Suprapubic skin (tissue), 4 donors: ENCODE results near the gene FAM174B. TPM values are rescaled to one million over a fixed set of nuclear protein-coding genes. Genes with fewer than 3 reads are reported as not detected.
A peak's percentile ranks its signal among the peaks of the same experiment; 100 is the strongest.

Source experiments
- DNase-seq, 2 donors: peaks; one replicate each; pipeline ENCODE4 v3.0.0-alpha.2; 2019; ENCODE audit warnings: low spot score in 2 of 2
- H3K27ac ChIP-seq: fragments of 200-600 bp; sonication (generic); one replicate; pipeline ENCODE4 v1.5.1; 2019
- H3K27me3 ChIP-seq: fragments of 200-600 bp; sonication (generic); one replicate; pipeline ENCODE4 v1.5.1; 2019
- H3K36me3 ChIP-seq: fragments of 200-600 bp; sonication (generic); one replicate; pipeline ENCODE4 v1.5.1; 2019
- H3K4me1 ChIP-seq: fragments of 200-600 bp; sonication (generic); one replicate; pipeline ENCODE4 v1.5.1; 2019
- H3K4me3 ChIP-seq: fragments of 200-600 bp; sonication (generic); one replicate; pipeline ENCODE4 v1.5.1; 2019; ENCODE audit warnings: mild to moderate bottlenecking
- H3K9me3 ChIP-seq: fragments of 200-600 bp; sonication (generic); one replicate; pipeline ENCODE4 v1.5.1; 2019
- EP300 ChIP-seq: sonication (generic); formaldehyde crosslinking; IDR thresholded peaks from one replicate; pipeline ENCODE4 v1.6.1; 2017; ENCODE audit warnings: antibody characterized with exemption
- POLR2A ChIP-seq, 2 donors: fragments of 450-650 bp; IDR thresholded peaks; one replicate each; pipeline ENCODE4 v1.6.1; 2017; ENCODE audit warnings: antibody characterized with exemption in 2 of 2, mild to moderate bottlenecking in 2 of 2, moderate library complexity in 2 of 2
- POLR2AphosphoS5 ChIP-seq, 3 donors: sonication (generic); formaldehyde crosslinking; IDR thresholded peaks; one replicate each; pipeline ENCODE4 v1.6.1; 2017; ENCODE audit warnings: antibody characterized with exemption in 3 of 3
- WGBS: methylation state at CpG from one replicate; pipeline ENCODE4 v1.1.5; 2018; 5-methylcytosine and 5-hydroxymethylcytosine counted together
- total RNA-seq, 4 donors: library from RNA; depleted of rRNA; stranded (reverse); fragments of >200 nt; gene quantifications; one replicate each; pipeline ENCODE4 v1.1.0, GENCODE V29; 2016
- TF ChIP-seq, protein P1 (sequence below), 2 donors: fragments of 200-600 bp in 1 of 2; fragments of 450-650 bp in 1 of 2; sonication (generic) in 1 of 2; IDR thresholded peaks; one replicate each; pipeline ENCODE4 v1.5.1; 2016 to 2019; ENCODE audit warnings: antibody characterized with exemption in 2 of 2, mild to moderate bottlenecking in 1 of 2, moderate library complexity in 1 of 2

FAM174B gene
- total RNA-seq, 4 donors from 2014 or later, result 6.2 to 24.0 (median 18.3) TPM

- no peak overlapping the region for H3K27ac ChIP-seq
- H3K4me1 ChIP-seq, result no peaks in the 10 kb centered on the region
- H3K36me3 ChIP-seq, result no peaks in the 10 kb centered on the region
- DNase-seq, result peak in 1 of 2 donors; percentile 35
- H3K4me3 ChIP-seq, result no peak overlapping the region
- H3K9me3 ChIP-seq, result no peaks in the 10 kb centered on the region
- TF ChIP-seq, protein P1, sequence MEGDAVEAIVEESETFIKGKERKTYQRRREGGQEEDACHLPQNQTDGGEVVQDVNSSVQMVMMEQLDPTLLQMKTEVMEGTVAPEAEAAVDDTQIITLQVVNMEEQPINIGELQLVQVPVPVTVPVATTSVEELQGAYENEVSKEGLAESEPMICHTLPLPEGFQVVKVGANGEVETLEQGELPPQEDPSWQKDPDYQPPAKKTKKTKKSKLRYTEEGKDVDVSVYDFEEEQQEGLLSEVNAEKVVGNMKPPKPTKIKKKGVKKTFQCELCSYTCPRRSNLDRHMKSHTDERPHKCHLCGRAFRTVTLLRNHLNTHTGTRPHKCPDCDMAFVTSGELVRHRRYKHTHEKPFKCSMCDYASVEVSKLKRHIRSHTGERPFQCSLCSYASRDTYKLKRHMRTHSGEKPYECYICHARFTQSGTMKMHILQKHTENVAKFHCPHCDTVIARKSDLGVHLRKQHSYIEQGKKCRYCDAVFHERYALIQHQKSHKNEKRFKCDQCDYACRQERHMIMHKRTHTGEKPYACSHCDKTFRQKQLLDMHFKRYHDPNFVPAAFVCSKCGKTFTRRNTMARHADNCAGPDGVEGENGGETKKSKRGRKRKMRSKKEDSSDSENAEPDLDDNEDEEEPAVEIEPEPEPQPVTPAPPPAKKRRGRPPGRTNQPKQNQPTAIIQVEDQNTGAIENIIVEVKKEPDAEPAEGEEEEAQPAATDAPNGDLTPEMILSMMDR (IDR thresholded peaks at IDR 0.05), result no peak
- TF ChIP-seq EP300 (no peak), POLR2A (IDR thresholded peaks at IDR 0.05) (no peak), POLR2AphosphoS5 (IDR thresholded peaks at IDR 0.05) (no peak)
- 90% methylated on average over 11 of the region's 11 CpGs for WGBS
- no peaks in the 10 kb centered on the region for H3K27me3 ChIP-seq
Measured at GRCh38 chr15:92631721-92632120, 23.9 kb downstream of the FAM174B start.

DNA sequence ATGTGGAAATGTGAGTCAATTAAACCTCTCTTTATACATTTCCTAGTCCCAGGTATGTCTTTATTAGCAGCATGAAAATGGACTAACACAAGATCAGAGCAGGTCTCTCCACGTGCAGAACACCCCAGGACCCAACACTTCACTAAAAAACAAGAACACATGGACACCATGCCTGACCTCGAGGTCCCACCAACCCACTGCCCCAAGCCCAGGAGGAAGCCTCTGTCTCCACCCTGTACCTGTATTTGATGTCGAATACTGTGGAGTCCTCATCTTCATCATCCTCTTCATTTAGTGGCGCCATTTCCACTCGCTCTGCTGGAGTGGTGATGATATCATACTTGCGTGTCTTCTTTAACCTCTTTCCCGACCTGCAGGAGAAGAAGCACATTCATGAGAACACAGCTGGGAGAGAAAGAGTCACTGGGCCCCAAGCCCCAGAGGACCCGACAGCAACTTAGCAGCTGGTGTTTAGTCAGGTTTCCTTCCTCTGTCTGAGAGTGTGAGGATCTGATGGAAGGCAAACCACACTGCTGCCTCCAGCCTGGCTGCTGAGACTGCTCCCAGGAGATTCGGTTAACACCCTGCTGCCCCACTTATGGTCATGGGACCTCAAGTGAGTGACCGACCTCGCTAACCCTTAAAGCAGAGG lies 25.5 kb downstream of the FAM174B start:
- H3K9me3 ChIP-seq, result no peaks in the 10 kb centered on the region
- no peaks in the 10 kb centered on the region for H3K36me3 ChIP-seq
- no peak for DNase-seq
- 84% methylated on average over 11 of the region's 11 CpGs for WGBS
- H3K27ac ChIP-seq, result no peak overlapping the region
- no peak for TF ChIP-seq POLR2A (IDR thresholded peaks at IDR 0.05)
- TF ChIP-seq EP300, result no peak
- TF ChIP-seq POLR2AphosphoS5 (IDR thresholded peaks at IDR 0.05), result no peak
- TF ChIP-seq, protein P1 (IDR thresholded peaks at IDR 0.05), result no peak
- H3K4me1 ChIP-seq, result peaks cover 7% of the 10 kb centered on the region
- H3K4me3 ChIP-seq, result no peak overlapping the region
- H3K27me3 ChIP-seq, result no peaks in the 10 kb centered on the region

DNA sequence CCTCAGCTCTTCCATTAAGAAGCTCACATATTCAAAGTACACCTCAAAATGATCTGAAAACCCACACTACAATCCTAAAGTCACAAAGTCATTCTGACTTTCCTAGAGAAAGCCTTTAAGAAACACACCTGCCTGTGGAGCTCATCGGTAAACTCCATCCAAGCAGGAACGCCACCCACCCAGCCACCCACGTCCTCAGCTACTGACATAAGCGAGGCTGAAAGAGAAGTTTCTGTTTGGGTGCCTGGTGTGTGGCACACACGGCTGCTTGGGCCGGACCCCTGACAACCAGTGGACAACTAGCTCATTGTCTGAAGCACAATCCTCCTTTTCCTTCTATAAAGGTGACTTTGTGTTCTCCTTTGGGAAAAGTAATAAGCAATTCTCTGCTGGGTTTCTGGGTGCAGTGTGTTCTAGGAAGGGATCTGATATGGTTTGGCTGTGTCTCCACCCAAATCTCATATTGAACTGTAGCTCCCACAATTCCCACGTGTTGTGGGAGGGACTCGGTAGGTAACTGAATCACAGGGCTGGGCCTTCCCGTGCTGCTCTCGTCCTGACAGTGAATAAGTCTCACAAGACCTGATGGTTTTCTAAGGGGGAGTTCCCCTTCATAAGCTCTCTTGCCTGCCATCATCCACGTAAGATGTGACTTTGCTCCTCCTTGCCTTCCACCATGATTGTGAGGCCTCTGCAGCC lies 26.1 kb downstream of the FAM174B start:
- WGBS, result 87% methylated on average over 11 of the region's 11 CpGs
- Histone ChIP-seq H3K4me1 (peaks cover 13% of the 10 kb centered on the region), H3K27ac (no peak overlapping the region), H3K27me3 (no peaks in the 10 kb centered on the region), H3K9me3 (no peaks in the 10 kb centered on the region), H3K36me3 (no peaks in the 10 kb centered on the region), H3K4me3 (no peak overlapping the region)
- no peak for DNase-seq
- TF ChIP-seq POLR2AphosphoS5 (IDR thresholded peaks at IDR 0.05), result no peak
- TF ChIP-seq, protein P1 (IDR thresholded peaks at IDR 0.05), result no peak
- TF ChIP-seq EP300, result no peak
- no peak for TF ChIP-seq POLR2A (IDR thresholded peaks at IDR 0.05)

GRCh38 chr15:92627014-92627413 lies 28.6 kb downstream of the FAM174B start:
- peaks cover 22% of the 10 kb centered on the region for H3K4me1 ChIP-seq
- no peaks in the 10 kb centered on the region for H3K27me3 ChIP-seq
- no peaks in the 10 kb centered on the region for H3K36me3 ChIP-seq
- no peak for DNase-seq
- TF ChIP-seq POLR2A (IDR thresholded peaks at IDR 0.05) (no peak), POLR2AphosphoS5 (IDR thresholded peaks at IDR 0.05) (no peak), EP300 (no peak)
- TF ChIP-seq, protein P1 (IDR thresholded peaks at IDR 0.05), result no peak
- no peak overlapping the region for H3K4me3 ChIP-seq
- H3K9me3 ChIP-seq, result no peaks in the 10 kb centered on the region
- no peak overlapping the region for H3K27ac ChIP-seq
- 96% methylated on average over 11 of the region's 11 CpGs for WGBS

DNA sequence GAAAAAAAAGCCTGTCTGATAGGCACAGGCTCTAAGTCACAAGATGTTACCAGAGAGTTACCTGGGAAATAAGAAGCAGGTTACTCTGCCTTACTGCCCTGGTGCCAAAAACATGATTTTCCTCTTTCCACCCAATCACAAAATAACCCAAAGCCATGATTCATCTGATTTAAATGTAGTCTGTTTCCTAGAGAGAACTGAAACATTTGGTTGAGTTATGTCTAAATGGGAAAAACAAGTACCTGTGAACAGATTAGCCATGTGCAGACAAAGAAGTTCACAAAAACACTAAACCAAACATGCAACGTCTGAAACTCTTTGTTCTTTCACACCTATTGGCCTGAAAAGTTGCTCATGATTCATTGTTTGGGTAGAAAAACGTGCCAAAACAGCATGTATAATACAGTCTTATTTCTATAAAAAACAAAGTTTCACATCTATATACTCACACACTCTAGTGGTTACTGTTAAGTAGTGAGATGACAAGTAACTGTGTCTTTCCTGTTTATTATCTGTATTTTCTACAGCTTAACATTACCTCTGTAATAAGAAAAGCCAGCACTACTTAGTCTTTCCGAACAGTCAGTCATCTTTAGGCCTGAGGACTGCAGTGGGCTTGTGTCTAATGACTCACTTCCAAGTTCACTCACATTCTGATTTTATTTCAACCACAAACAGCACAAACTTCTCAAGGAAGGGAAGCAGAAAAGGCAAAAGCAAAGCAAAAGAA lies 30.2 kb downstream of the FAM174B start:
- DNase-seq, result no peak
- 46% methylated on average over 3 of the region's 3 CpGs for WGBS
- H3K27ac ChIP-seq, result peak overlapping the region; percentile 66
- TF ChIP-seq POLR2A (IDR thresholded peaks at IDR 0.05) (no peak), POLR2AphosphoS5 (IDR thresholded peaks at IDR 0.05) (no peak), EP300 (no peak)
- no peak overlapping the region for H3K4me3 ChIP-seq
- H3K4me1 ChIP-seq, result peaks cover 22% of the 10 kb centered on the region
- H3K36me3 ChIP-seq, result no peaks in the 10 kb centered on the region
- no peaks in the 10 kb centered on the region for H3K27me3 ChIP-seq
- no peaks in the 10 kb centered on the region for H3K9me3 ChIP-seq
